ENCODE results near the gene RHOF. TPM values are rescaled to one million over a fixed set of nuclear protein-coding genes. Genes with fewer than 3 reads are reported as not detected.

Gene RHOF
- total and polyA plus RNA-seq, 11 donors: 18.8 to 45.2 (median 25.7) TPM

GRCh38 chr12:121802485-121802842 is 9.0 kb upstream of the RHOF start:
- Histone ChIP-seq H3K36me3 (peaks cover 0 to 25% (median 2%) of the 10 kb centered on the region in 9 donors), H3K27me3 (no peaks in the 10 kb centered on the region), H3K4me1 (peaks cover 18 to 67% (median 39%) of the 10 kb centered on the region in 12 donors), H3K27ac (peak overlapping the region; percentile 99 to 100 (median 100)), H3K9me3 (no peaks in the 10 kb centered on the region), H3K4me3 (peak overlapping the region; percentile 64 to 89 (median 78))
- TF ChIP-seq POLR2A (IDR thresholded peaks at IDR 0.05) (no peak), CTCF (IDR thresholded peaks at IDR 0.05) (no peak)
- WGBS, 4 donors: 0 to 4% (median 0%) methylated on average over 1 of the region's 1 CpG
- DNase-seq (no peak), ATAC-seq (no peak)
- intact Hi-C loops (cut with DNase I): no loop called here

GRCh38 chr12:121801595-121802484 is 8.4 kb upstream of the RHOF start:
- TF ChIP-seq CTCF (IDR thresholded peaks at IDR 0.05) (no peak), POLR2A (IDR thresholded peaks at IDR 0.05) (no peak)
- no peaks in the 10 kb centered on the region for H3K27me3 ChIP-seq
- H3K9me3 ChIP-seq: no peaks in the 10 kb centered on the region
- peaks cover 0 to 20% (median 0%) of the 10 kb centered on the region in 9 donors for H3K36me3 ChIP-seq
- H3K4me1 ChIP-seq: peaks cover 17 to 67% (median 40%) of the 10 kb centered on the region in 12 donors
- H3K27ac ChIP-seq: peak overlapping the region; percentile 99 to 100 (median 100)
- peak overlapping the region; percentile 64 to 89 (median 78) for H3K4me3 ChIP-seq
- intact Hi-C loops (cut with DNase I): no loop called here
- DNase-seq (peak in 2 of 5 donors; percentile 25 to 35), ATAC-seq (no peak)
- WGBS, 4 donors: 4 to 9% (median 6%) methylated on average over 18 of the region's 18 CpGs

- TF ChIP-seq POLR2A (IDR thresholded peaks at IDR 0.05) (peak in 1 of 2 donors; percentile 65), CTCF (IDR thresholded peaks at IDR 0.05) (no peak)
- Histone ChIP-seq H3K4me3 (peak overlapping the region; percentile 64 to 89 (median 78)), H3K9me3 (no peaks in the 10 kb centered on the region), H3K4me1 (peaks cover 22 to 67% (median 39%) of the 10 kb centered on the region in 12 donors), H3K27ac (peak overlapping the region; percentile 99 to 100 (median 100)), H3K27me3 (no peaks in the 10 kb centered on the region), H3K36me3 (peaks cover 0 to 27% (median 2%) of the 10 kb centered on the region in 9 donors)
- intact Hi-C loops (cut with DNase I): no loop called here
- DNase-seq (peak; percentile 85 to 91 (median 86)), ATAC-seq (no peak)
- 1 to 3% (median 2%) methylated on average over 41 to 86 of the region's 86 CpGs for WGBS, 4 donors
Observed at GRCh38 chr12:121800694-121801594, 7.5 kb upstream of the RHOF start.

Data from heart left ventricle (tissue), 16 donors.